ENCODE measurements around the gene TNFRSF19.

The TNFRSF19 gene

DNA sequence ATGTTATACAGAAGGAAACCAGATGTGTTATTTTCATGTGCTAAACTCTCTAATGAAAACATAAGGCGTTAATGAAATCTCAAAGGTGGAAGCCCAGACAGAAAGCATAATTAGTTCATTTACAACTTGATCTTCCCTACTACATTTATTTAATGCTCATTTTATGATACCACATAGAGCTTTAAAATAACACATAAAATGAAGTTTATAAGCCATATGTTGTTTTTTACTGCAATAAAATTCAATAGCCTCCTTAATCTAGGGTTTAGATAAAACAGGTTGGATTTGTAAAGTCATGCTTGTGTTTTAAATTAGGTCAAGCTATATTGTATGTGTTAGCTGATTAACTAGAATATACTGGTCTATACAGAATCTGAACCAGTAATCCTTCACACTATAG lies 81.2 kb downstream of the TNFRSF19 start:
- H3K4me1 ChIP-seq (ENCODE audit: control insufficient read depth, insufficient read depth, low read length), result peaks cover 5% of the 10 kb centered on the region; the same call in 1 of the 2 replicates
- no peaks in the 10 kb centered on the region for H3K9me3 ChIP-seq (ENCODE audit: control insufficient read depth, insufficient read depth, low read depth, low read length)
- ChIA-PET POLR2A (no interaction called here), CTCF (interaction anchor here (1.4 kb wide), 1 partner anchor 9 kb away, joined by 3 read pairs; no protein-coding TSS in a partner anchor)
- H3K4me3 ChIP-seq (ENCODE audit: low read depth, low read length), result no peak overlapping the region
- no peaks in the 10 kb centered on the region for H3K36me3 ChIP-seq (ENCODE audit: control insufficient read depth in 2 of 2, insufficient read depth in 1 of 2, low read length in 2 of 2)
- TF ChIP-seq PRDM6 (tag by site-specific recombination; IDR thresholded peaks at IDR 0.05), result peak; percentile 64
- no peak for TF ChIP-seq ZIC2 (tag by site-specific recombination; IDR thresholded peaks at IDR 0.05)
- TF ChIP-seq ZNF843 (tag by site-specific recombination; IDR thresholded peaks at IDR 0.05), result peak; percentile 82
- peak; percentile 44; the same call in 1 of the 2 replicates for TF ChIP-seq OSR2 (tag by site-specific recombination; IDR thresholded peaks at IDR 0.05)
- no peak for TF ChIP-seq PRDM4 (tag by site-specific recombination; IDR thresholded peaks at IDR 0.05)
- TF ChIP-seq BCL11B (tag by site-specific recombination; IDR thresholded peaks at IDR 0.05; ENCODE audit: low read depth), result 0 out of 2 replicates have a peak, but pooled peaks have one; percentile 37
- TF ChIP-seq FEZF1 (tag by site-specific recombination; IDR thresholded peaks at IDR 0.05), result peak; percentile 83
- TF ChIP-seq ZFP69B (tag by site-specific recombination; IDR thresholded peaks at IDR 0.05), result no peak
- TF ChIP-seq ZNF664 (tag by site-specific recombination; IDR thresholded peaks at IDR 0.05), result 0 out of 2 replicates have a peak, but pooled peaks have one; percentile 17
- TF ChIP-seq ZNF600 (tag by site-specific recombination; IDR thresholded peaks at IDR 0.05), result no peak
- TF ChIP-seq ZNF677 (tag by site-specific recombination; IDR thresholded peaks at IDR 0.05), result no peak
- 0 out of 2 replicates have a peak, but pooled peaks have one; percentile 22 for TF ChIP-seq OVOL3 (tag by site-specific recombination; IDR thresholded peaks at IDR 0.05)
- TF ChIP-seq, protein P1, sequence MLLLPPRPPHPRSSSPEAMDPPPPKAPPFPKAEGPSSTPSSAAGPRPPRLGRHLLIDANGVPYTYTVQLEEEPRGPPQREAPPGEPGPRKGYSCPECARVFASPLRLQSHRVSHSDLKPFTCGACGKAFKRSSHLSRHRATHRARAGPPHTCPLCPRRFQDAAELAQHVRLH (tag by site-specific recombination; IDR thresholded peaks at IDR 0.05), result 0 out of 2 replicates have a peak, but pooled peaks have one; percentile 16
- no peak for TF ChIP-seq ZBTB7A (tag by site-specific recombination; IDR thresholded peaks at IDR 0.05; ENCODE audit: low read depth)
- peak; percentile 66; the same call in 1 of the 2 replicates for TF ChIP-seq SCRT1 (tag by site-specific recombination; IDR thresholded peaks at IDR 0.05; ENCODE audit: borderline replicate concordance)
- no peak overlapping the region for H3K27ac ChIP-seq (ENCODE audit: extremely low read depth, low read depth, low read length)

GRCh38 chr13:23651887-23652286 lies 81.7 kb downstream of the TNFRSF19 start:
- TF ChIP-seq SP2 (tag by site-specific recombination; IDR thresholded peaks at IDR 0.05) (no peak), KLF9 (tag by site-specific recombination; IDR thresholded peaks at IDR 0.05; ENCODE audit: low read depth) (no peak), YY2 (tag by site-specific recombination; IDR thresholded peaks at IDR 0.05) (no peak), ZNF621 (tag by site-specific recombination; IDR thresholded peaks at IDR 0.05) (no peak), GFI1B (tag by site-specific recombination; IDR thresholded peaks at IDR 0.05) (no peak), ZNF776 (tag by site-specific recombination; IDR thresholded peaks at IDR 0.05; ENCODE audit: borderline replicate concordance) (no peak), ZNF280C (tag by site-specific recombination; IDR thresholded peaks at IDR 0.05) (no peak), ZNF133 (tag by site-specific recombination; IDR thresholded peaks at IDR 0.05) (no peak), MEIS1 (CRISPR knock-in tag; IDR thresholded peaks at IDR 0.05; ENCODE audit: borderline replicate concordance) (no peak), ZBTB48 (tag by site-specific recombination; IDR thresholded peaks at IDR 0.05) (no peak), MYNN (tag by site-specific recombination; IDR thresholded peaks at IDR 0.05; ENCODE audit: borderline replicate concordance) (no peak)
- TF ChIP-seq, protein P2, sequence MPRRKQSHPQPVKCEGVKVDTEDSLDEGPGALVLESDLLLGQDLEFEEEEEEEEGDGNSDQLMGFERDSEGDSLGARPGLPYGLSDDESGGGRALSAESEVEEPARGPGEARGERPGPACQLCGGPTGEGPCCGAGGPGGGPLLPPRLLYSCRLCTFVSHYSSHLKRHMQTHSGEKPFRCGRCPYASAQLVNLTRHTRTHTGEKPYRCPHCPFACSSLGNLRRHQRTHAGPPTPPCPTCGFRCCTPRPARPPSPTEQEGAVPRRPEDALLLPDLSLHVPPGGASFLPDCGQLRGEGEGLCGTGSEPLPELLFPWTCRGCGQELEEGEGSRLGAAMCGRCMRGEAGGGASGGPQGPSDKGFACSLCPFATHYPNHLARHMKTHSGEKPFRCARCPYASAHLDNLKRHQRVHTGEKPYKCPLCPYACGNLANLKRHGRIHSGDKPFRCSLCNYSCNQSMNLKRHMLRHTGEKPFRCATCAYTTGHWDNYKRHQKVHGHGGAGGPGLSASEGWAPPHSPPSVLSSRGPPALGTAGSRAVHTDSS (tag by site-specific recombination; IDR thresholded peaks at IDR 0.05), result no peak
- ChIA-PET POLR2A (no interaction called here), CTCF (interaction anchor here (1.4 kb wide), 1 partner anchor 8 kb away, joined by 3 read pairs; no protein-coding TSS in a partner anchor)
- H3K36me3 ChIP-seq (ENCODE audit: control insufficient read depth in 2 of 2, insufficient read depth in 1 of 2, low read length in 2 of 2), result no peaks in the 10 kb centered on the region
- no peaks in the 10 kb centered on the region for H3K9me3 ChIP-seq (ENCODE audit: control insufficient read depth, insufficient read depth, low read depth, low read length)
- H3K4me1 ChIP-seq (ENCODE audit: control insufficient read depth, insufficient read depth, low read length), result peaks cover 5% of the 10 kb centered on the region
- H3K4me3 ChIP-seq (ENCODE audit: low read depth, low read length), result no peak overlapping the region
- no peak overlapping the region for H3K27ac ChIP-seq (ENCODE audit: extremely low read depth, low read depth, low read length)

Data from HEK293 (cell line).